GM21576 (cell line): ENCODE data around the gene SNPH.
"Not testable (repeated sequence)": the region's sequence is repeated elsewhere in the genome, so short reads cannot be mapped to it uniquely, and the experiment has no call there.

ENCODE experiments used
- ATAC-seq: cut with Tn5 transposase; IDR thresholded peaks from one replicate; pipeline ENCODE4 v1.9.1; 2021; ENCODE audit warnings: mild to moderate bottlenecking, moderate library complexity; ENCODE audit not compliant: unreplicated experiment

The SNPH gene

GRCh38 chr20:1336699-1337367 is 70.7 kb downstream of the SNPH start:
- ATAC-seq, result no peak

- ATAC-seq, result no peak
Measured at GRCh38 chr20:1337441-1337840, 71.3 kb downstream of the SNPH start.

- ATAC-seq, result no peak
Measured at GRCh38 chr20:1338096-1338495, 72.0 kb downstream of the SNPH start.

DNA sequence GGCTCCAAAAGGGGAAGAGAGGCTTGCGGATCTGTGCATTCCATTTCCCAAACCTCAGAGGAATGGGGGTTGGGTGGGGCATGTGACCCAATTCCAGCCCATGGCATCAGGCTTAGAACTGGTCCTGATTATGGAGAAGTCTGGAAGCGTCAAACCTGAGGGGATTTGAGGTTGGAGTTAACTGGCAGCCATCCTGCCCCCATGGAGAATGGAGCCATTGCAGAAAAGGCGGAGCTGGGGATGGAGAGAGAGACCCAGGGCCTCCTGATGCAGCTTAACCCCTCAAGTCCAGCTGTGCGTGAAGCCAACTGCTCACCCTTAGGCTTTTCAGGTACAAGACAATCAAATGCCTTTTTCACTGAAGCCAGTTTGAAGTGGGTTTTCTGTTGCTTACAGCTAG is 72.7 kb downstream of the SNPH start:
- no peak for ATAC-seq

- no peak for ATAC-seq
Measured at GRCh38 chr20:1341561-1342265, 75.6 kb downstream of the SNPH start.

DNA sequence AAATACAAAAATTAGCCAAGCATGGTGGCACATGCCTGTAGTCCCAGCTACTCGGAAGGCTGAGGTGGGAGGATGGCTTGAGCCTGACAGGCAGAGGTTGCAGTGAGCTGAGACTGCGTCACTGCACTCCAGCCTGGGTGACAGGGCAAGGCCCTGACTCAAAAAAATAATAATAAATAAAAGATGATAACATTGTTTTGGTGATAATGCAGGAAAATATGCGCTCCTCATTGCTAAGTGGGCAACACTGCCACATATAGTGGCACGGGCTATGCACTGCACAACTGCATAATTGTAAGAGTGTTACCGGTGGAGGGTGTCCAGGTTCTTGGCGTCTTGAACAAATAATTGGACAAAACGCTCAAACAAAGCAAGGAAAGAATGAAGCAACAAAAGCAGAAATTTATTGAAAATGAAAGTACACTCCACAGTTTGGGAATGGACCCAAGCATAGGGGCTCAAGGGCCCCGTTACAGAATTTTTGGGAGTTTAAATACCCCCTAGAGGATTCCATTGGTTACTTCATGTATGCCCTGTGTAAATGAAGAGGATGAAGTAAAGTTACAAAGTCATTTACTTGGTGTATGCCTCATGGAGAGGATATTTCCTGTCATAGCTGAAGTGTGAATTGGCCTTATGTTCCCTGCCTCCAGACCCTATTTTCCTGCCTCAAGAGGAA is 77.5 kb downstream of the SNPH start:
- not testable (repeated sequence) for ATAC-seq

GRCh38 chr20:1345030-1345755 is 79.1 kb downstream of the SNPH start:
- ATAC-seq, result no peak

DNA sequence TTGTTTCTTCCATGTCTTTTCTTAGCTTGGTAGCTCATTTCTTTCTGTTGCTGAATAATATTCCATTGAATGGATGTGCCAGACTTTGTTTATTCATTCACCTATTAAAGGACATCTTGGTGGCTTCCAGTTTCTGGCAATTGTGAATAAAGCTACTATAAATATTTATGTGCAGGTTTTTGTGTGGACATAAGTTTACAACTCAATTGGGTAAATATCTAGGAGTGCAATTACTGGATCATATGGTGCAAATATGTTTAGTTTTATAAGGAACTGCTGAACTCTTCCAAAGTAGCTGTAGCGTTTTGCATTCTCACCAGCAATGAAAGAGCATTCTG is 79.6 kb downstream of the SNPH start:
- ATAC-seq, result no peak

DNA sequence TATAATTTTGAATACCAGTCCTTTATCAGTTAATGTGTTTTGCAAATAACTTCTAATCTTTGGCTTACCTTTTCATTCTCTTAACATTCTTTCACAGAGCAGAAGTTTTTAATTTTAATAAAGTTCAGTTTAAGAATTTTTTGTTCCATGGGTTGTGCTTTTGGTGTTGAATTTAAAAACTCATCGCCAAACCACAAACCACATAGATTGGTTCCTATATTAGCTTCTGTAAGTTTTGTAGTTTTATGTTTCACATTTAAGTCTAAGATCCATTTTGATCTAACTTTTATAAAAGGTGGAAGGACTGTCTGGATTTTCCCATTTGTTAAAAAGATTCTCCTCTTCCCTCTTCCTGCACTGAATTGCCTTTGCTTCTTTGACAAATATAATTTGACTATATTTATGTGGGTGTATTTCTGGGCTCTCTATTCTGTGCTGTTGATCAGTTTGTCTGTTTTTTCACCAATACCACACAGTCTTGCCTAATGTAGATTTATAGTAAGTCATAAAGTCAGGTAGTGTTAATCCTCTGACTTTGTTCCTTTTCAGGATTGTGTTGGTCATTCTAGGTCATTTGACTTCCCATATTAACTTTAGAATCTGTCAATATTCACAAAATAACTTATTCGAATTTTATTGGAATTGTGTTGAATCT is 80.3 kb downstream of the SNPH start:
- no peak for ATAC-seq

DNA sequence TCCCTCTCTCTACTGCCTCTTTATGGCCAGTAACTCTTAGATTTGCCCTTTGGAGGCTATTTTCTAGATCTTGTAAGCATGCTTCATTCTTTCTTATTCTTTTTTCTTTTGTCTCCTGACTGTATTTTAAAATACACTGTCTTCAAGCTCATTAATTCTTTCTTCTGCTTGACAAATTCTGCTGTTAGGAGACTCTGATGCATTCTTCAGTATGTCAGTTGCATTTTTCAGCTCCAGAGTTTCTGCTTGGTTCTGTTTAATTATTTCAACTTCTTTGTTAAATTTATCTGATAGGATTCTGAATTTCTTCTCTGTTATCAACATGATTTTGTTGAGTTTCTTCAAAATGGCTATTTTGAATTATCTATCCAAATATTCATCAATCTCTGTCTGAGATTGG is 87.9 kb downstream of the SNPH start:
- ATAC-seq, result no peak

GRCh38 chr20:1357921-1358671 is 92.0 kb downstream of the SNPH start:
- ATAC-seq, result no peak
